NT2/D1 (cell line): ENCODE data around the gene TMEM130.
"Not testable (repeated sequence)": the region's sequence is repeated elsewhere in the genome, so short reads cannot be mapped to it uniquely, and the experiment has no call there.

Experiments
- DNase-seq: peaks from one replicate; pipeline ENCODE4 v3.0.0-alpha.2; 2011; ENCODE audit warnings: low read depth, low spot score
- H3K27me3 ChIP-seq: 2 replicates; pipeline ENCODE4 v1.6.0; 2011; ENCODE audit warnings: mild to moderate bottlenecking; ENCODE audit not compliant: insufficient read length, insufficient read depth
- H3K36me3 ChIP-seq: 2 replicates; pipeline ENCODE4 v1.6.1; 2011; ENCODE audit warnings: mild to moderate bottlenecking, low read length, mixed read lengths; ENCODE audit not compliant: insufficient read depth, insufficient read length
- H3K4me1 ChIP-seq: 2 replicates; pipeline ENCODE4 v1.5.1; 2011; ENCODE audit not compliant: insufficient read depth, insufficient read length
- H3K4me3 ChIP-seq: 2 replicates; pipeline ENCODE4 v1.5.1; 2011; ENCODE audit warnings: low read depth; ENCODE audit not compliant: insufficient read length
- H3K9ac ChIP-seq: 2 replicates; pipeline ENCODE4 v1.6.0; 2011; ENCODE audit warnings: low read depth; ENCODE audit not compliant: insufficient read length
- H3K9me3 ChIP-seq: 2 replicates; pipeline ENCODE4 v1.5.1; 2011; ENCODE audit warnings: mild to moderate bottlenecking, low read length; ENCODE audit not compliant: insufficient read depth
- SUZ12 ChIP-seq: IDR thresholded peaks from 2 replicates; pipeline ENCODE4 v1.6.1; 2011; ENCODE audit not compliant: insufficient read length, insufficient read depth; ENCODE audit errors: extremely low read depth
- YY1 ChIP-seq: IDR thresholded peaks from 2 replicates; pipeline ENCODE4 v1.6.1; 2011; ENCODE audit not compliant: insufficient read length, insufficient read depth
- ZNF274 ChIP-seq: IDR thresholded peaks from 2 replicates; pipeline ENCODE4 v1.6.1; 2011; ENCODE audit warnings: mild to moderate bottlenecking, low read depth, low read length

Gene TMEM130

GRCh38 chr7:98877146-98877545, 7.3 kb upstream of the TMEM130 start:
- H3K4me1 ChIP-seq, result peaks cover 3% of the 10 kb centered on the region
- no peak for DNase-seq
- H3K9me3 ChIP-seq, result no peaks in the 10 kb centered on the region
- H3K9ac ChIP-seq, result no peak overlapping the region
- no peaks in the 10 kb centered on the region for H3K27me3 ChIP-seq
- no peak overlapping the region for H3K4me3 ChIP-seq
- H3K36me3 ChIP-seq, result peaks cover 11% of the 10 kb centered on the region
- TF ChIP-seq YY1 (no peak), SUZ12 (no peak), ZNF274 (no peak)

- Histone ChIP-seq H3K27me3 (peaks cover 10% of the 10 kb centered on the region), H3K4me1 (peaks cover 8% of the 10 kb centered on the region), H3K9ac (no peak overlapping the region), H3K9me3 (no peaks in the 10 kb centered on the region), H3K36me3 (no peaks in the 10 kb centered on the region), H3K4me3 (no peak overlapping the region)
- TF ChIP-seq ZNF274 (no peak), SUZ12 (no peak), YY1 (no peak)
- no peak for DNase-seq
These were observed 5.7 kb upstream of the TMEM130 start for GRCh38 chr7:98875501-98875900.

GRCh38 chr7:98874942-98875341, 5.1 kb upstream of the TMEM130 start:
- H3K36me3 ChIP-seq, result no peaks in the 10 kb centered on the region

GRCh38 chr7:98873610-98874009, 3.8 kb upstream of the TMEM130 start:
- not testable (repeated sequence) for DNase-seq, H3K9me3 ChIP-seq, H3K4me3 ChIP-seq, H3K36me3 ChIP-seq, H3K9ac ChIP-seq
- Histone ChIP-seq H3K4me1 (peaks cover 11% of the 10 kb centered on the region), H3K27me3 (peaks cover 23% of the 10 kb centered on the region)

More at GRCh38 chr7:98874942-98875341, 5.1 kb upstream of the TMEM130 start:
- H3K27me3 ChIP-seq, result peaks cover 11% of the 10 kb centered on the region
- H3K9me3 ChIP-seq, result no peaks in the 10 kb centered on the region
- H3K9ac ChIP-seq, result no peak overlapping the region
- H3K4me1 ChIP-seq, result peaks cover 8% of the 10 kb centered on the region
- DNase-seq, result no peak
- no peak overlapping the region for H3K4me3 ChIP-seq
- TF ChIP-seq YY1, result no peak
- TF ChIP-seq SUZ12, result no peak
- no peak for TF ChIP-seq ZNF274

- H3K4me1 ChIP-seq, result peaks cover 11% of the 10 kb centered on the region
- DNase-seq, result no peak
- peaks cover 29% of the 10 kb centered on the region for H3K27me3 ChIP-seq
- no peak overlapping the region for H3K4me3 ChIP-seq
- no peak for TF ChIP-seq SUZ12
- TF ChIP-seq ZNF274, result no peak
- TF ChIP-seq YY1, result no peak
- no peak overlapping the region for H3K9ac ChIP-seq
- no peaks in the 10 kb centered on the region for H3K36me3 ChIP-seq
- H3K9me3 ChIP-seq, result no peaks in the 10 kb centered on the region
These were observed 2.6 kb upstream of the TMEM130 start for GRCh38 chr7:98872328-98872924.

GRCh38 chr7:98870807-98871491, 1.1 kb upstream of the TMEM130 start:
- no peak for TF ChIP-seq YY1
- TF ChIP-seq SUZ12, result no peak
- TF ChIP-seq ZNF274, result no peak
- Histone ChIP-seq H3K4me3 (no peak overlapping the region), H3K4me1 (peaks cover 11% of the 10 kb centered on the region), H3K27me3 (peaks cover 29% of the 10 kb centered on the region), H3K9ac (peak overlapping the region; percentile 50), H3K36me3 (no peaks in the 10 kb centered on the region), H3K9me3 (no peaks in the 10 kb centered on the region)
- no peak for DNase-seq

GRCh38 chr7:98870121-98870651, 372 bp upstream of the TMEM130 start:
- TF ChIP-seq SUZ12 (no peak), ZNF274 (no peak), YY1 (no peak)
- Histone ChIP-seq H3K4me3 (peak overlapping the region; percentile 49), H3K36me3 (no peaks in the 10 kb centered on the region), H3K27me3 (peaks cover 29% of the 10 kb centered on the region), H3K9me3 (no peaks in the 10 kb centered on the region), H3K4me1 (peaks cover 11% of the 10 kb centered on the region), H3K9ac (peak overlapping the region; percentile 70)
- no peak for DNase-seq
